GM19240 (cell line): ENCODE results near the gene TCF7L1.

Experiments used
- DNase-seq: peaks from one replicate; pipeline ENCODE4 v3.0.0; 2011; ENCODE audit warnings: low spot score; ENCODE audit not compliant: insufficient read length

The TCF7L1 gene

DNA sequence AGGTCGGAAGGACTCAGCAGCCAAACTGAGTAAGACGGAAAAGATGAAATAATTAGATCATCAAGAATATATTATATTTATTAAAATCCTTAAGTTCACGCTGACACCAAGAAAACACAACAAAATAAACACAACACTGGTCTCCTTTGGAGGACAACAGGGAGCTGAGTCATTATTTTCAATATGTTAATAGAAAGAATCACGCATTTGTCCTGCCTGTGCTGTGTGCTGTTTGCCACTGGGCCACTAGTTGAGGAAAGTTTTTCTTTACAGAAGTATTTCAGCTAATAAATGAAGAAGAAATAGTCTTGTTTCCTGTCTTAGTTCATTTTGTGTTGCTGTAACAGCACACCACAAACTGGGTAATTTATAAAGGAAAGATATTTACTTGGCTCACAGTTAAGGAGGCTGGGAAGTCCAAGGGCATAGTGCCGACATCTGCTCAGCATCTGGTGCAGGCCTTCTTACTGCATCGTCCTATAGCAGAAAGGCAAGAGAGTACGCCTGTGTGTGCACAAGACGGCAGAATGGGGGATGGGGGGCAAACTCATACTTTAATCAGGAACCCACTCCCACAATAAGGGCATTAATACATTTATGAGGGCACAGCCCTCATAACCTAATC is 88.0 kb downstream of the TCF7L1 start:
- no peak for DNase-seq

DNA sequence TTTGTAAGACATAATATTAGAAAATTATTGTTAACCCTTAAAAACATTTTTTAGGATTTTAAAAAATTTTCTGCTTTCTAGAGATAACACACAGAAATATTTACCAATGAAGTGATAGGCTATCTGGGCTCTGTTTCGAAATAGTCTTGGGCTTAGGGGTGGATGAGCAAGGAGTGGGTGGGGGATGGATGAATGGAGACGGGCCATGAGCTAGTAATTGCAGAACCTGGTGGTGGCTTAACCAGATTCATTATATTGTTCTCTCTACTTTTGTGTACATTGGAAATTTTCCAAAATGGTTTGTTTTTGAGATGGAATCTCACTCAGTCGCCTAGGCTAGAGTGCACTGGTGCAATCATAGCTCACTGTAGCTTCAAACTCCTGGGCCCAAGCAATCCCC is 89.6 kb downstream of the TCF7L1 start:
- no peak for DNase-seq

DNA sequence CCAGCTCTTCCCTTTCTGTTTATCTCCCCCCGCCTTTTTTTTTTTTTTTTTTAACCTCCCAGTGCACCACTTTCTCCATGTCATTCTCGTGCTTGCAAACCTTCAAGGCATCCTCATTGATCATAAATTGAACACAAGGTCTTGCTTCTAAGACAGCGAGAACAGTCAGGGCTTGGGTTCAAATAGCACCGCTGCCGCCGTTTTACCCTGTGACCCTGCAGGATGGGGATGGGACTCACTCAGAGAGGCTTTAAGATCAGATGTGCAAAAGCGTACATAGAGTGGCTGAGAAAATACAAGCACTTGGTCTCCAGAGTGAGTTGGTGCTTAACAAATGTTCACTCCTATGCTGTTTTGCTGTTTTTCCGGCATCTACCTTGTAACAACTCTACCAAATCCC is 93.6 kb downstream of the TCF7L1 start:
- no peak for DNase-seq

DNA sequence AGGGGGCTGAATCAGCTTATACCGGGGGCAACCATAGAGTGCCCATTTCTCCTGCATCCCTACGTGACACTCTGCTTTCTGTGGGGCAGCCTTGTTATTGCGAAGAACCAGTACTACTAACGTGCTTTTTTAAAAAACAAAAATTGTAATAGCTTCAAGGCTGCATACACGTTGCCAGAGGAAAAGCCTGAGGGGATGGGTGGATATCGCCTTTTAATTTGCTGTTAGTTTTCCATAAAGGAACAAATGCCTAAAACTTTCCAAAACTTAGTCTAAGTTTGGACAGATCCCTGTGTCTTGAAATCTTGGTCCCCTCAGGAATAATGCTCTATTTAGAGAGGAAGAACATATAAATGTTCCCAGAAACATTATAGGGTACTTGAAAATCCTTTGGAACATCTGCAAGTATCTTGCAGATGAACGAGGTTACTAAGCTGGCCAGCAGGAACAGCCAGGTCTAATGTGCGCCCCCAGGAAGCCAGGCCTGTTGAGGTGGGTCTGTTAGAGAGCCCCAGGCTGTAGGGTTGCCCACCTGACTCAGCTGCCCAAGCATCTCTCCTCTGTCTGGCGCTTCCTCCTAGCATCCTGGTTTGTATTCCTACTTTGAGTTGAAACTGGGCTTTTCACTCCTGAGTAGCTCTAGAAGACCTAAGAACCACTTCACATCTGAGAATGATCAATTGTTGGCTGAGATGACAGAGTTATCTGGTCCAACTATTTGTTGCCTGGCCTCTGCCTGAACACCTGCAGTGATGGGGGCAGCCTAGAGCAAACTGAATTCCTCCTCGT is 97.7 kb downstream of the TCF7L1 start:
- DNase-seq: no peak

DNA sequence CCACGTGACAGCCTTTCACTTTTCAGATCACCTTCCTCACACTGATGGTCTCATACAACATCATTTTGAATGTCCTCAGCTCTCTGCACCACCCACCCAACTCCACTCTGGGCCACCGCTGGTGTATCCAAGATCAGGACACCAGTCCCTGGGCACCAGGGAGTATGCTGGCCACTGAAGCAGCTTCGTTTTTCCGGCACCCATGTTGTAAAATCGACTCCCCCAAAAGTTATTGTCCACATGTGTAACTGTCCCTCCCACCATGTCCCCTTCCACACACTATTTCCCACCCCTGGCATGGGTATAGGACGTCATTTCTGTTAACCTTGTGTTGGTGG is 98.2 kb downstream of the TCF7L1 start:
- DNase-seq: no peak

DNA sequence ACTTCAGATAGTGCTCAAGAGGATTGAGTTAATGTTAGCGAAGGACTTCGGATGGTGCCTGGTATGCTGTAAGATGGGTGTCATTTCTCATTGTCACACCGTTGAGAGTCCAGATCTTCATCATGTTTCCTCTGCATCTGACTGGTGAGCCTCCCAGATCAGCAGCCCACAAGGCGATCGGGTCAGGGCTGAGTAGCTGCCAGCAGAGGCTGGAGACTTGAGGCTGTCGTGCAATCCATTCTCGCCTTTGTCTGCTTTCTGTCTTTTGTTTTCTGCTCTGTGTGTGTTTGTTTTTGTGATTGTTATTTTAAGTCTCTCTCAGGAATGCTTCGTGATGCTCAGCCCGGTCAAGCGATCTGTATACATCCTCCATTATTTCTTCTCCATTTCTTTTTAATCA is 98.8 kb downstream of the TCF7L1 start:
- DNase-seq: no peak

DNA sequence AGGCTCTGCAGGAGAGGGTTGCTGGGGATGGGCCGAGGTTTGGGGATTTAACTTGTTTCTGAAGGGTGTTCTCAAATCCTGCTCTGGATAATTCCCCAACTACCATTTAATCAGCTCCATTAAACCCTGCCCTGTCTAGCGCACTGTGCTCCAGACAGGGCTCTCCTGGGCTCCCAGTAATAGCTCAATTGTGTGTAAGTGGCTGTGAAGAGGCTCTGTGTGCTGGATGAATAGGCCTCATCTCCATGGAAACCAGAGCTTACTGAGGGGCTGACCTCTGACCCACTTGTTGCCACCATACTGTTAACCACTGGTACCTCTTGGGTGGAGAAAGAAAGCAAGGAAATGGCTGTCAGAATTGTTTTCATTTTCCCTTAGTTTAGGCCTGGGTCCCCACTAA is 101.7 kb downstream of the TCF7L1 start:
- no peak for DNase-seq

DNA sequence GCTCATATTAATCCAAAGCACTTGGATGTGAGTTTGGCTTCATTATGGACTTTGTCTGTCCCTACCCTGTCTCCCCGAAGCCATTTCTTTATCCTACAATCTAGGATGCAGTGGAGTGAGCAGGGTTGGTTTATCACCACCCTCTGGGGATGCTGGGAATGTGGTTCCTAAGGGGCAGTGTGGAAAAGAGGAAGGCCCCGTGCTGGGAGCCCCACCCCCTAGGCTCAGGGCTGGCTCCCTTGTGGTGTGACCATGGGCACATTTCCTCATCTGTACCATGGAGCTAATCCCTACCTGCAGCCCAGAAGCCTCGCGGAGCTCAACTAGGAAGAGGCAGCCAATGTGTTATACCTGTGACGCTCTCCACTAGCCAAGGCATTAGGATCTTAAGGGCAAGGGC is 102.1 kb downstream of the TCF7L1 start:
- no peak for DNase-seq

DNA sequence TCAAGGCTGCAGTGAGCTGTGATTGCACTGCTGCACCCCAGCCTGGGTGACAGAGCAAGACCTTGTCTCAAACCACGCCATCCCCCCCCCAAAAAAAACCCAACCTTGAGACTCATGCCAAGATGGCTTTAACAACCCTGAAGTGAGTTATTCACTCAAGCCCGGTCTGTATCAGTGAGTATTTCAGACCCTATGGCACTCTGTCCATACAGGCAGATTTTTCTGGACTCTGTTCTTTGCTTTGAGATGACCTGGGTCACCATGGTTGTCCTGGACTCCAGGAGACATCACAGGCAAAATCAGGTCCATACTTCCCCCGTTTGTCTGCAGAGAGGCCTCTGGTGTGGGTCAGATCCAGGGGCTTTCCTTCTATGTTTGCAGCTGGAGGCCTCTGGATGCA is 102.9 kb downstream of the TCF7L1 start:
- DNase-seq: no peak

DNA sequence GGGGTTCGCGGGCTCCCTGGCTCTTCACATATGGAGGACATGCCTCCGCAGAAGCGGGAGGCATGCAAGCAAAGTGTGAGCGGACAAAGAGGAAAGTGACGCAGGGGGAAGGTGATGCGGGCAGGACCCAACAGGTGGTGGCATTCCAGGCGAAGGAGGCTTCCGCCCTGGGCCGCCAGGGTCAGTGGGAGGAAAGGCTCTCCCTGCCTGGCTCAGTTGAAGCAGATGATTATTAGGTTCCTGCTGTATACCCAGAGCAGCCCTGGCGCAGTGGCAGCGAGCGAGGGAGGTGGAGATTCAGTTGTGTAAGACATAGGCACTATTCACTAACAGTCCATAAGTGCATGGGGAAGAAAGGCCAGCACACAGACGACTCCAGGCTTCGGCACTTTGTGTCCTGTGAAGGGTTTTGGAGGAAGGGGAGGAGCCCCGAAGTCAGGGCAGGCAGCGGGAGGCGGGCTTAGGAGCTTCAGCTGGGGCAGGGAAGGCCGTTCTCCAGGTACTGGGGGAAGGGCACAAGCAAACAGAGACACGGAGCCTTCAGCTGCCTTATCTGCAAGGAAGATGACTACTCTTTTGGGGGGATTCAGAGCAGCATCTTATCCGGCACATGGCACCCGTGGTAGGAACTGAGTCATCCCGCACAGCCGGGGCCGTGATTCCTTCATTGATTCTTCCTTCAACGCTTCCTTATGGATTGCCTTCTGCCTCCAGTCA is 104.8 kb downstream of the TCF7L1 start:
- no peak for DNase-seq

DNA sequence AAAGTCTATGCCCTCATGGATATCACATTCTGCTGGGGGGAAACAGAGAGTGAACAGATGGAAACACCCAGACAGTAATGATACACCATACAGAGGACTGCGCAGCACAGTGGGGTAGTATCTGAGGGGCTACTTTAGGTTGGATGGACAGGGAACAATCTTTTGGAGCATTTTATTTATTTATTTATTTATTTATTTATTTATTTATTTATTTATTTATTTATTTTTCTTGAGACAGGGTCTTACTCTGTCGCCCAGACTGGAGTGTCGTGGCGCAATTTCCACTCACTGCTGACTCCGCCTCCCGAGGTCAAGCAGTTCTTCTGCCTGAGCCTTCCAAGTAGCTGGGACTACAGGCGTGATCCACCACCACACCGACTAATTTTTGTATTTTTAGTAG is 105.4 kb downstream of the TCF7L1 start:
- DNase-seq: no peak

DNA sequence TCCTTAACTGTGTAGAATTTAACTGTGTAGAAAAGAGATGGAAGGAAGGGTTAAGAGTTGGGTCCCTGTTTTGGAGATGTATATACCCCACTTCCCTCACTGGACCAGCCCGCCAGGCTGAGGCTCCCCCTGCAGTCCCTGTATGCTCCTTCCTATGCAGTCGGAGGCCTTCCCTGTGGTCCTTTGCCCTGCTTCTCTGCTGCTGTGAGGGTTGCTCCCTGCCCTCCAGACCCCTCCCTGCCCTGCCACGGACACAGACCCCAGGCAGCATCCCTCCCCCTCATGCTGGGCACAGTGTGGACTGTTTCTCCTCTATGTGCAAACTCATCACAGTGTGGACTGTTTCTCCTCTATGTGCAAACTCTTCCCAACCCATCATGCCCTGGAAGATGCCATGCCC is 105.9 kb downstream of the TCF7L1 start:
- DNase-seq: no peak

DNA sequence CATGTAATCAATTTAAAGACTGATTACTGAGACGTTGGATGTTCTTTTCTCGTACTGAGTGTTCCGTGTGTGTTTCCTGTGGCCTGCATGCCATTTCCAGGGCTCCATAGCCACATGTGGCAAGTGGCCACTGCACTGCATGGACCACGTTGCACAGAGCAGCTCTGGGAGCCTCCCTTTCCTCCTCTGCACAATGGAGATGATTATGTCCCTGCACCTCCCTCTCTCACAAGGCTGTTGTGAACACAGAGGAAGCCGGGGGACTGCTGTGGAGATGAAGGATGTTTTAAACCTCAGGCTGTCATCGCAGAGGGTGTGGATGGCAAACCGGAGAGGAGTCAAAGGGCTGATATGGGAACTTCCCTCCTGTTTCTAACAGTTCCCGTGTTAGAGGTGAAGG is 106.9 kb downstream of the TCF7L1 start:
- no peak for DNase-seq

DNA sequence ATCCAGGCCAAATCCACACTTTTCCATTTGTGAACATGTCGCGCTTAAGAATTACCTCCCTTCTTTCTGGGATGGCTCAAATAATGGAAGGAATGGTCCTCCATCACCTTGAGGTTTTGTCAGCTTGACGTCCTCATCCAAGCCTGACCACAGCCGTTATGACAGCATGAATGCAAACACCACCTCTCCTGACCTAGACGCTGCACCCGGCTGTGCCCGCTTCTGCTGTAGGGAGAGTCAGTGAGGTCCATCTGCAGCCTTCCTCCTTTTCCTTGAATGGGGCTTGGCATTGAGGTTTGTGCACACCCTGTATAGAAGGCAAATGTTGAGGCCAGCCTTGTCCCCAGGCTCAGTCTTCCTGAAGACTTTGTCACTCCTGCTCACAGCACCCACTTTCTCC is 109.1 kb downstream of the TCF7L1 start:
- no peak for DNase-seq

DNA sequence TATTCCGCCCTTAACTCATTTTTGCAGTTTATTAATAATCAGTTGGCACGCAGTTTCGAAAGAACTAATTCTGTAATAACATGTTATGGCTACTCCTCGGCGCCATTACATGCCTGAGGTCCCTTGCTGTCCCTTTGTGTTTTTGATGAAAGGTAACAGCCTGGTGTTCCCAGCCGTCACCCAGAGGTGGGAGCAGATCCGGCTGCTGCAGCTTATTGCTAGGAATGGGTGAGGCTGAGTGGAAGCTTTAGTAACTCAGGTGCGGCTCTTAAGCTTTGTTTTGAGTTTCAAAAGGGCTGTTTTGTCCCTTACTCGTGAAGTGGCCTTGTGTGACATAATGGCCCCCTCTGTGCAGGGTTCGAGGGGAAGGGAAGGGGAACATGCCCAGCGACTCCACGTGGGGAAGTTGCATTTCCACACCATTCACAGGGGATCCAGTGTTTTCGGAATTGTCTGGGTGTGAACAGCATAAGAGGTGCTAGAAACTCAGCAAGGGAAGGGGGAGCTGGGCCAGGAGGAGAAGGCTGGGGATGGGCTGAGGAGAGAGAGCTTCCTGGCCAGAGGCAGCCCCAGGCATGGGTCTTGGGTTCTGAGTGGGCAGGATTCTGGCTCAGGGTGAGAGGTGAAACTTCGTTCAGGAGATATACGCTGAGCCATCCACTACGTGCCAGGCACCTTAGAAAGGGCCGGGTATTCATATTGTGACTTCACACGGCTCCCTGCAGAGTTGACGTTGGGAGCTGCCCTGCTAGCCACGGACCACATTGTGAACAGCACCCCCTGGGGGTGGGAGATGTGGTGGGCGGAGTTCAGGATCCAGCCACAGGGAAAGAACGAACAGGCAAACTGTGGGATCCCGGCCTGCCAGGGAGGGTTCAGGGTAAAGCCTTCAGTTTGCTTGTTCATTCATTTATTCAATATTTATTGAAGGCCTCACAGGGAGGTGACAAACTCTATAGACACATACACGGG is 110.2 kb downstream of the TCF7L1 start:
- DNase-seq: no peak

DNA sequence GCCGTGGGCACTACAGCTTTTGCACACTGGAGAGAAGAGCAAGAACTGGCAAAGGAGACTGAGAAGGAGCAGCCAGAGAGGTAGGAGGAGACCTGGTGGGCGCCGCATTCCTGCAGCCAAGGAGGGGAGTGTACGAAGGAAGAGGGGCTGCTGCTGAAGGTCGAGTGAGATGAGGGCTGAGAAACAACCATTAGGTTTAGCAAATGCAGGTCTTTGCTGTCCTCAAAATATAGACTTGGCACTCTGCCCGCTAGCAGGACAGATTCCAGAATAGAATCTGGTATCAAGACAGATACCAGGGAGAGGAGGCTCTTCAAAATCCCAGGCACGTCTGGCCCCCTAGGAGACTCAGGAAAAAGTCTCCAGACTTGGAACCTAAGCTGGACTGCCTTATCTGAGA is 111.6 kb downstream of the TCF7L1 start:
- DNase-seq: no peak

DNA sequence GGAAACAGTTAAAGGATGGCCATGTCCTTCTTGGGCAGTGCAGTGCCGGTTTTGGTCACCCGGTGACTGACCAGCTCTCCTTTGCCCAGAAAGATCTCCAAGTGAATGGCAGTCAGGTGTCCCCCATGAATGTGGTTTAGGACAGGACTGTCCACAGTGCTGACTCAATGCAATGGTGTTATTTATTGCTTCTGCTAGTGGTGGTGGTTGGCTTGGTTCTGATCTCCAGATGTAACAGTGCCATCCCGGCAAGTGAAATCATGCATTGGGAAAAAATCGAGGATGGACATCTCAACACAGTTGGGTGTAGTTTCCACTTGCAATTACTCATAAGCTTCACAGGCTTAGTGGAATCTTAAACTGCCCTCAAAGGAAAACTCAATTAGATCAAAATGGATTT is 112.7 kb downstream of the TCF7L1 start:
- no peak for DNase-seq

DNA sequence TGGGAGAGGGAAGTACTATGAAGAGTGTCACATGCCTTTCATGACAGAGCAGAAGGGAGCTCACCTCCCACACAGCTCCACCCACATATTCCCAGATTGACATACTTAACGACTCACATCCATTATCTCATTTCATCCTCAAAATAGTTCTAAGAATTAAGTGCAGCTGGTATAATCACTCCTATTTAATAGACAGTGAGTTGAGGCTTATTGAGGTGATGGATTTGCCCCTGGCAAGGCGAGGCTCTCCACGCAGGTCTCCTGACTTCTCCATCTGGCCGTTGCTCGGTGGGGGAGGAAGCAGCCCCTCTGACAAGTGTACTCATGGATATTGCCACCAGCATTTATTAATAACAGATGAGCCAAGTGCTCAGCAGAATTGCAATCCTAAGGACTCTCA is 113.2 kb downstream of the TCF7L1 start:
- no peak for DNase-seq

DNA sequence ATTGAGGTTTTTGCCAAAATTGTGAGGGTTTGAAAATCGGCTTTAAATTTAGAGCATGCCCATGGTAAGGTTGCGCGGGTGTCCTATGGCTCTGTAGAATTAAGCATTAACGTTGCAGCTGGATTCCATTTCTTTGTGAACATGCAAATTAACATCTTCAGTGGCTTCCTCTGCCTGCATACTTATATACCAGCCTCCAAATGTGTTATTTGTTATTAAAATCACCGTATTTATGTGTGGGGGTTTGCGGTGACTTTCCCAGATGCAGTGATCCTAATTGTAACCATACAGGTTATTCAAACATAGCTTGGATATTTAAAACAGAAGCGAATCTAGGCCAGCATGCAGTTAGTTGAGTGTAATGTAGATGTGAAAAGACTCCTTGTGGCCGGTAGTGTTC is 114.4 kb downstream of the TCF7L1 start:
- DNase-seq: no peak

DNA sequence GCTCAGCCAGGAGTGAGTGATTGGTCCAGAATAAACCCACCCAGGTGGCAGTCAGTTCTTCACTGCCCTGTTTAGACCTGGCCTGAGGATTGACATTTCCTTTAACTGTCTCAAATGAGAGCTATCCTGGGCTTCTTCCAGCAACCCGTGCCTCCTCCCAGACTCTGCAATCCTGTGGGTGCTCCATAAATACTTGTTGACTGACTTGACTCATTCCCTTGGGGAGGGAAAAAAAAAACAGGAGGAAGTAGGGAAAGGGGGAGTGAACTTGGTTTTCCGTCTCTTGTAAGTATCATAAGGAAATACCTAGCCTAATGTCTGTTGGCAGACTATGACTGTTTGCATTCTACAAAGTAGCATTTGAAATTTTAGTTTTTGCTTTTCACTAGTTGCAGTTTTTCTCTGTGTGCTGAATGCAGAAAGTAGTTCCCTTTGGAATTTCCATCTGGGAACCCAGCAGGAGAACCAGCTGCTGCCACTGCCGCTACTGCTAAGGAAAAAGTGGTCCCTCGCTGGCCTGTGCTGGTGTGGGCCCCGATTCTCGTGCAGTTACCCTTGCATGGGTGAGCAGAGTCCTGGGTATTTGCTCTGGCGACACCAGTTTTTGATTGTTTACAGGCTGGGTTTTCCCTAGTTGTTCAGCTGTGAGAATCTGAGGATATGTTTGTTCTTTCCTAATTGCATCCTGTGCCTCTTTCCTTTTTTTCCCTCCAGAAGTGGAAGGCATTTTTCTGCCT is 115.7 kb downstream of the TCF7L1 start:
- DNase-seq: no peak

DNA sequence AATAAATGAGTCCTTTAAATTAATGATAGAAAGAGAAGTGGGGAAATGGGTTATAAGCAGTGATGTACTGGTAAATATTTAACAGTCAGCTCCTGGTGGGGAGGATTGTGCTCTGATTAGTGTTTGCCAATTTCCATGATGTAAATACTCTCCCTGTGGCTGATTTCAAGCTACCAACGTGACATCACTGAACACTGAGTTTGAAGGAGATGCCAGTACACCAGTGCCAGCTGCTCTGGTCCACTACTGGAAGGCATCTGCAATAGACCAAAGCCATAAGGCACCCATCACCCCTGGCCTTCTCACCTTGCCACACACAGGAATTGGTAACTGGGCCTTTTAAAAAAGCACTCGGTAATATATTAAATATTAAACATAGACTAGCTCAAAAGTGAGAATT is 116.9 kb downstream of the TCF7L1 start:
- no peak for DNase-seq
